IMR-90 (cell line): ENCODE results near the gene ARHGEF12. TPM values are rescaled to one million over a fixed set of nuclear protein-coding genes. Genes with fewer than 3 reads are reported as not detected.
A peak's percentile ranks its signal among the peaks of the same experiment; 100 is the strongest.

Experiments
- ATAC-seq: fragments of 200-7000 bp; cut with Tn5 transposase; 2 replicates; pipeline ENCODE4 v1.9.1; 2020; ENCODE audit warnings: low read depth, mild to moderate bottlenecking, moderate library complexity
- BruUV-seq: library from RNA; stranded (reverse); fragments of 400-500 nt; replicated peaks from 2 replicates; lab custom pipeline; 2021; lab: Mats Ljungman, UMichigan
- CTCF ChIA-PET: fragments of 300-600 bp; formaldehyde crosslinking; extraction: SDS; loops from one replicate; lab custom pipeline; 2021; ENCODE audit warnings: antibody characterized with exemption; lab: Yijun Ruan, JAX
- POLR2A ChIA-PET: fragments of 300-600 bp; sonication (Branson Sonifier 250); formaldehyde crosslinking; loops from one replicate; lab custom pipeline; 2022; ENCODE audit warnings: antibody characterized with exemption; ENCODE audit not compliant: unreplicated experiment; lab: Charles Lee
- DNase-seq: peaks from one replicate; pipeline ENCODE4 v3.0.0; 2013
- H2AFZ ChIP-seq: replicated peaks from 2 replicates; pipeline ENCODE3; 2013; ENCODE audit warnings: low read length, mild to moderate bottlenecking; ENCODE audit not compliant: poor library complexity
- H2AK5ac ChIP-seq: 2 replicates; pipeline ENCODE4 v1.6.1; 2013; ENCODE audit warnings: low read depth, low read length, inconsistent platforms
- H2AK9ac ChIP-seq: replicated peaks from 2 replicates; pipeline ENCODE3; 2013; ENCODE audit warnings: mild to moderate bottlenecking, low read depth, low read length, moderate library complexity; ENCODE audit not compliant: poor library complexity
- H2BK120ac ChIP-seq: 2 replicates; pipeline ENCODE4 v1.6.1; 2013; ENCODE audit warnings: low read depth, low read length, inconsistent platforms
- H2BK15ac ChIP-seq: 3 replicates; pipeline ENCODE4 v1.6.1; 2013; ENCODE audit warnings: low read depth, low read length, inconsistent platforms
- H2BK20ac ChIP-seq: 2 replicates; pipeline ENCODE4 v1.6.1; 2013; ENCODE audit warnings: low read depth, mild to moderate bottlenecking, inconsistent platforms, low read length, moderate library complexity
- H2BK5ac ChIP-seq: 2 replicates; pipeline ENCODE4 v1.6.1; 2013; ENCODE audit warnings: mild to moderate bottlenecking, low read depth, low read length, inconsistent platforms; ENCODE audit not compliant: poor library complexity, severe bottlenecking
- H3K14ac ChIP-seq: replicated peaks from 2 replicates; pipeline ENCODE4 v1.6.1; 2013; ENCODE audit warnings: low read depth, low read length, inconsistent platforms
- H3K18ac ChIP-seq: 2 replicates; pipeline ENCODE4 v1.6.1; 2013; ENCODE audit warnings: low read depth, low read length, control low read depth
- H3K23ac ChIP-seq: 2 replicates; pipeline ENCODE4 v1.6.1; 2013; ENCODE audit warnings: low read depth, low read length, inconsistent platforms
- H3K27ac ChIP-seq: 2 replicates; pipeline ENCODE4 v1.5.1; 2013; ENCODE audit warnings: mild to moderate bottlenecking, control low read depth, low read length; ENCODE audit not compliant: insufficient read depth
- H3K27me3 ChIP-seq: 2 replicates; pipeline ENCODE4 v1.6.1; 2013; ENCODE audit warnings: low read length; ENCODE audit not compliant: control insufficient read depth, insufficient read depth
- H3K36me3 ChIP-seq: 2 replicates; pipeline ENCODE4 v1.6.1; 2013; ENCODE audit warnings: low read length, mixed read lengths; ENCODE audit not compliant: control insufficient read depth, insufficient read depth
- H3K4ac ChIP-seq: 2 replicates; pipeline ENCODE4 v1.6.1; 2013; ENCODE audit warnings: low read depth, low read length, inconsistent platforms
- H3K4me1 ChIP-seq: 2 replicates; pipeline ENCODE4 v1.6.1; 2013; ENCODE audit warnings: low read length, mixed read lengths; ENCODE audit not compliant: control insufficient read depth, insufficient read depth
- H3K4me2 ChIP-seq: 2 replicates; pipeline ENCODE4 v1.6.1; 2013; ENCODE audit warnings: low read depth, mild to moderate bottlenecking, control low read depth, low read length, moderate library complexity
- H3K4me3 ChIP-seq: 2 replicates; pipeline ENCODE4 v1.5.1; 2013; ENCODE audit warnings: low read depth, mild to moderate bottlenecking, control low read depth, low read length, moderate library complexity; ENCODE audit not compliant: insufficient read depth
- H3K56ac ChIP-seq: 2 replicates; pipeline ENCODE4 v1.6.1; 2013; ENCODE audit warnings: low read length, inconsistent platforms; ENCODE audit not compliant: insufficient read depth; ENCODE audit errors: extremely low read depth
- H3K79me1 ChIP-seq, 2 experiments: 2 replicates each; pipeline ENCODE4 v1.6.1; 2013; ENCODE audit warnings: low read length in 2 of 2, inconsistent platforms in 1 of 2, low read depth in 1 of 2
- H3K9ac ChIP-seq: 2 replicates; pipeline ENCODE4 v1.6.1; 2013; ENCODE audit warnings: low read depth, low read length, control low read depth
- H3K9me1 ChIP-seq: 2 replicates; pipeline ENCODE4 v1.6.1; 2013; ENCODE audit warnings: low read length, inconsistent platforms; ENCODE audit not compliant: insufficient read depth
- H3K9me3 ChIP-seq: 2 replicates; pipeline ENCODE4 v1.6.1; 2013; ENCODE audit warnings: low read length; ENCODE audit not compliant: control insufficient read depth, insufficient read depth
- H4K20me1 ChIP-seq: 2 replicates; pipeline ENCODE4 v1.6.1; 2013; ENCODE audit warnings: low read length, inconsistent platforms; ENCODE audit not compliant: insufficient read depth
- H4K5ac ChIP-seq: 2 replicates; pipeline ENCODE4 v1.6.1; 2013; ENCODE audit warnings: mild to moderate bottlenecking, low read depth, low read length, control low read depth
- H4K8ac ChIP-seq, 2 experiments: 2 replicates each; pipeline ENCODE4 v1.6.1; 2013; ENCODE audit warnings: low read depth in 2 of 2, low read length in 2 of 2, control low read depth in 1 of 2, inconsistent platforms in 1 of 2
- H4K91ac ChIP-seq: 2 replicates; pipeline ENCODE4 v1.6.1; 2013; ENCODE audit warnings: low read depth, low read length, inconsistent platforms; ENCODE audit not compliant: insufficient read depth
- CHD1 ChIP-seq: IDR thresholded peaks from 2 replicates; pipeline ENCODE4 v1.6.1; 2012; ENCODE audit warnings: low read depth, low read length, improper control_type of control experiment
- ELK1 ChIP-seq: fragments of 150-350 bp; IDR thresholded peaks from 2 replicates; pipeline ENCODE4 v1.6.1; 2016; ENCODE audit warnings: low read depth, mild to moderate bottlenecking, low read length, moderate library complexity, borderline replicate concordance
- MAFK ChIP-seq: IDR thresholded peaks from 2 replicates; pipeline ENCODE4 v1.6.1; 2012; ENCODE audit warnings: low read depth, low read length, improper control_type of control experiment
- MAZ ChIP-seq: IDR thresholded peaks from 2 replicates; pipeline ENCODE4 v1.6.1; 2012; ENCODE audit warnings: low read depth, mild to moderate bottlenecking, low read length, improper control_type of control experiment, moderate library complexity, borderline replicate concordance
- MXI1 ChIP-seq: IDR thresholded peaks from 2 replicates; pipeline ENCODE4 v1.6.1; 2012; ENCODE audit warnings: low read depth, mild to moderate bottlenecking, low read length, moderate library complexity, borderline replicate concordance
- NFE2L2 ChIP-seq: fragments of 150-350 bp; IDR thresholded peaks from 2 replicates; pipeline ENCODE4 v1.6.1; 2016; ENCODE audit warnings: low read depth, mild to moderate bottlenecking, low read length
- RAD21 ChIP-seq: IDR thresholded peaks from 2 replicates; pipeline ENCODE4 v1.6.1; 2012; ENCODE audit warnings: low read length, improper control_type of control experiment
- RCOR1 ChIP-seq: IDR thresholded peaks from 2 replicates; pipeline ENCODE4 v1.6.1; 2012; ENCODE audit warnings: mild to moderate bottlenecking, low read length, improper control_type of control experiment; ENCODE audit not compliant: insufficient replicate concordance
- RFX5 ChIP-seq: IDR thresholded peaks from 2 replicates; pipeline ENCODE4 v1.8.0; 2012; ENCODE audit warnings: low read depth, mild to moderate bottlenecking, low read length, moderate library complexity
- SMC3 ChIP-seq: fragments of 150-350 bp; IDR thresholded peaks from 2 replicates; pipeline ENCODE4 v1.6.1; 2016; ENCODE audit warnings: low read depth, mild to moderate bottlenecking, antibody characterized with exemption, low read length, moderate library complexity
- USF2 ChIP-seq: fragments of 150-350 bp; IDR thresholded peaks from 2 replicates; pipeline ENCODE4 v1.6.1; 2017; ENCODE audit warnings: mild to moderate bottlenecking, antibody characterized with exemption, low read length, low read depth
- WGBS, 2 experiments: methylation state at CpG; one replicate each; pipeline versions ENCODE4 v1.1.5 to v1.1.7; 2013; ENCODE audit warnings: missing lambda C conversion rate in 2 of 2; ENCODE audit not compliant: insufficient read length in 1 of 2; ENCODE audit errors: extremely low coverage in 2 of 2; 5-methylcytosine and 5-hydroxymethylcytosine counted together
- dilution Hi-C: fragments of 300-500 bp; cut with HindIII; formaldehyde crosslinking; loops from one replicate; pipeline ENCODE4 v1.14.3; 2018; ENCODE audit warnings: low sequenced_read_pairs; ENCODE audit not compliant: unreplicated experiment
- in situ Hi-C: fragments of 300-500 bp; cut with MboI; formaldehyde crosslinking; loops from 3 replicates; pipeline ENCODE4 v1.14.3; 2019; ENCODE audit warnings: low sequenced_read_pairs, inconsistent platforms, mixed read lengths
- intact Hi-C: fragments of 100-400 bp; cut with micrococcal nuclease; formaldehyde crosslinking; loops from 2 replicates; pipeline ENCODE4 v1.10.0; 2022
- polyA plus RNA-seq, 3 experiments: library from polyadenylated mRNA; depleted of rRNA; stranded (reverse); fragments of >200 nt; gene quantifications; 2 replicates each; pipeline ENCODE4 v1.2.3, GENCODE V29; 2012; ENCODE audit warnings: low replicate concordance in 1 of 3
- total RNA-seq: library from RNA; depleted of rRNA; stranded (reverse); fragments of >200 nt; gene quantifications from 2 replicates; pipeline ENCODE4 v1.2.3, GENCODE V29; 2012

Gene ARHGEF12
- total and polyA plus RNA-seq, 2 of the 4 experiments (the other 2 are of a cell fraction), result 25.5 to 115 TPM

GRCh38 chr11:120404495-120404894 lies 68.3 kb downstream of the ARHGEF12 start:
- TF ChIP-seq MAZ (no peak), MXI1 (no peak), ELK1 (no peak), MAFK (no peak), RFX5 (no peak), NFE2L2 (no peak), CHD1 (no peak), RCOR1 (no peak), SMC3 (no peak), USF2 (no peak), RAD21 (no peak)
- no peaks in the 10 kb centered on the region for H3K36me3 ChIP-seq
- no peak overlapping the region for H4K8ac ChIP-seq
- WGBS, 2 experiments, result no CpG with 5 or more reads among the region's 6 CpGs
- no peak overlapping the region for H3K4ac ChIP-seq
- H3K23ac ChIP-seq, result peak overlapping the region; percentile 71; the same call in 1 of the 2 replicates
- intact Hi-C loops (no loop called here), in situ Hi-C loops (no loop called here), dilution Hi-C loops (no loop called here)
- no peak overlapping the region for H4K91ac ChIP-seq
- no peak overlapping the region for H2AFZ ChIP-seq
- no peak overlapping the region for H2BK15ac ChIP-seq
- H3K4me1 ChIP-seq, result peaks cover 4% of the 10 kb centered on the region
- no peak overlapping the region for H3K4me2 ChIP-seq
- H2BK120ac ChIP-seq, result no peak overlapping the region
- ChIA-PET CTCF (no interaction called here), POLR2A (no interaction called here)
- H4K20me1 ChIP-seq, result peaks cover 52% of the 10 kb centered on the region; the same call in 1 of the 2 replicates
- no peak overlapping the region for H3K27ac ChIP-seq
- H3K27me3 ChIP-seq, result no peaks in the 10 kb centered on the region
- ATAC-seq, result no peak
- no peak overlapping the region for H2BK5ac ChIP-seq
- H3K79me1 ChIP-seq, result peaks cover 9 to 49% of the 10 kb centered on the region in 2 experiments
- no peak overlapping the region for H3K4me3 ChIP-seq
- no peak for DNase-seq
- no peaks in the 10 kb centered on the region; the same call in 1 of the 2 replicates for H3K9me1 ChIP-seq
- H4K5ac ChIP-seq, result no peak overlapping the region
- 0 out of 2 replicates have a peak overlapping the region, but pooled peaks have one; percentile 11 for H3K18ac ChIP-seq
- H3K9me3 ChIP-seq, result no peaks in the 10 kb centered on the region
- H2AK9ac ChIP-seq, result no peak overlapping the region
- no peak overlapping the region for H2BK20ac ChIP-seq
- no peak overlapping the region for H3K9ac ChIP-seq
- H3K14ac ChIP-seq, result no peak overlapping the region
- no TSS peak for BruUV-seq
- H2AK5ac ChIP-seq, result no peak overlapping the region
- no peak overlapping the region for H3K56ac ChIP-seq
